T-helper 17 cell (primary cell): Measurements from ENCODE around the gene CLEC14A. TPM values are rescaled to one million over a fixed set of nuclear protein-coding genes. Genes with fewer than 3 reads are reported as not detected.

Experiments
- ATAC-seq: fragments of 150-1000 bp; cut with Tn5 transposase; 2 replicates; pipeline ENCODE4 v1.10.0; 2021; ENCODE audit warnings: mild to moderate bottlenecking, moderate library complexity
- DNase-seq, 3 donors: peaks; one replicate each; pipeline versions ENCODE4 v3.0.0 to v3.0.0-alpha.2; 2020 to 2021
- H3K9me3 ChIP-seq: one replicate; pipeline ENCODE4 v1.7.0; 2013; ENCODE audit warnings: low read length, mild to moderate bottlenecking; ENCODE audit not compliant: control insufficient read depth, poor library complexity, severe bottlenecking
- H3K27ac Mint-ChIP-seq: one replicate; pipeline ENCODE4 v1.8.0; 2022; ENCODE audit warnings: mild to moderate bottlenecking, moderate library complexity, mixed read lengths
- H3K27me3 Mint-ChIP-seq: one replicate; pipeline ENCODE4 v1.8.0; 2022; ENCODE audit warnings: mixed read lengths
- H3K36me3 Mint-ChIP-seq: one replicate; pipeline ENCODE4 v1.8.0; 2022; ENCODE audit warnings: low read depth, mixed read lengths
- H3K4me1 Mint-ChIP-seq: one replicate; pipeline ENCODE4 v1.8.0; 2022; ENCODE audit warnings: mild to moderate bottlenecking, mixed read lengths
- H3K4me3 Mint-ChIP-seq: one replicate; pipeline ENCODE4 v1.8.0; 2022; ENCODE audit warnings: mild to moderate bottlenecking, moderate library complexity, mixed read lengths
- total RNA-seq, 4 donors: library from RNA in 2 of 4; stranded (reverse) in 2 of 4; gene quantifications; one replicate each; pipeline ENCODE4 v1.2.3 and lab custom pipeline; 2022 to 2026

CLEC14A gene, protein sequence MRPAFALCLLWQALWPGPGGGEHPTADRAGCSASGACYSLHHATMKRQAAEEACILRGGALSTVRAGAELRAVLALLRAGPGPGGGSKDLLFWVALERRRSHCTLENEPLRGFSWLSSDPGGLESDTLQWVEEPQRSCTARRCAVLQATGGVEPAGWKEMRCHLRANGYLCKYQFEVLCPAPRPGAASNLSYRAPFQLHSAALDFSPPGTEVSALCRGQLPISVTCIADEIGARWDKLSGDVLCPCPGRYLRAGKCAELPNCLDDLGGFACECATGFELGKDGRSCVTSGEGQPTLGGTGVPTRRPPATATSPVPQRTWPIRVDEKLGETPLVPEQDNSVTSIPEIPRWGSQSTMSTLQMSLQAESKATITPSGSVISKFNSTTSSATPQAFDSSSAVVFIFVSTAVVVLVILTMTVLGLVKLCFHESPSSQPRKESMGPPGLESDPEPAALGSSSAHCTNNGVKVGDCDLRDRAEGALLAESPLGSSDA
- total RNA-seq (not detected), total RNA-seq (lab: John Stamatoyannopoulos, UW) (0 reads per million in 2 donors)

DNA sequence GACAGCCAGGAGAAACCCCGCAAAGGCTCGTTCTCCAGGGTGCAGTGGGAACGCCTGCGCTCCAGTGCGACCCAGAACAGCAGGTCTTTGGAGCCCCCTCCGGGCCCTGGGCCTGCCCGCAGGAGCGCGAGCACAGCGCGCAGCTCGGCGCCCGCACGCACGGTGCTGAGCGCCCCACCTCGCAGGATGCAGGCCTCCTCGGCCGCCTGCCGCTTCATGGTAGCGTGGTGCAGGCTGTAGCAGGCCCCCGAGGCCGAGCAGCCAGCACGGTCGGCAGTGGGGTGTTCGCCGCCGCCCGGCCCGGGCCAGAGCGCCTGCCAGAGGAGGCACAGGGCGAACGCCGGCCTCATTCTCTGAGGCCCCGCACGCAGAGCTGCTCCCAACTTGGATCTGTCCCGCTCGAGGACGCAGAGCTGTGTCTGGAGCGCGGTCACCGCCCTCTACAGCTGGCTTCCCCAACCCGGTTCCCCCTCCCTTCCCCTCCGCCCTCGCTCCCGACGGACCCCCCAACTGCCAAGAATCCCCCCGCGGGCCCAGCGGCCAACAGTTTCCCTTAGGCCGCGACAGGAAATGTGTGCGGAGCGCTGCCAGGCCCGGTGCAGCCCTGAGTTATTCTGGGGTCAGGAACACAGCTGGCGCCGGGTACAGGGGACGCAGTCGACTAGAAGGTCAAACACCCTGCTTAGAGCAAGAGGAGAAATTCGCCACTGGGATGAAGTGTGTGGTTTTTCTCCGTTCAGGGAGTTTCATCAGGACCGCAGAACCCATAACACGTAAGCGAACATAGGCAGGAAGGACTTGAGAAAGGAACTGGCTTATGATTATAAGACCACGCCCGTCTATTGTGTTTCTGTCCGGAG, at the start of gene CLEC14A:
TSS of gene CLEC14A (minus strand) at position 421 of the 860 bp plus-strand sequence. CDS start at position 350, 71 bp downstream.
- H3K27ac Mint-ChIP-seq = no peak within 1 kb of the TSS
- no peaks in the 10 kb centered on the region for H3K36me3 Mint-ChIP-seq
- H3K27me3 Mint-ChIP-seq = peaks cover 23% of the 10 kb centered on the region
- peaks cover 4% of the 10 kb centered on the region for H3K4me1 Mint-ChIP-seq
- H3K4me3 Mint-ChIP-seq = peak within 1 kb of the TSS; percentile 69
- peak; percentile 65 for ATAC-seq
- no peaks in the 10 kb centered on the region for H3K9me3 ChIP-seq
- peak in 1 of 3 donors; percentile 4 for DNase-seq

DNA sequence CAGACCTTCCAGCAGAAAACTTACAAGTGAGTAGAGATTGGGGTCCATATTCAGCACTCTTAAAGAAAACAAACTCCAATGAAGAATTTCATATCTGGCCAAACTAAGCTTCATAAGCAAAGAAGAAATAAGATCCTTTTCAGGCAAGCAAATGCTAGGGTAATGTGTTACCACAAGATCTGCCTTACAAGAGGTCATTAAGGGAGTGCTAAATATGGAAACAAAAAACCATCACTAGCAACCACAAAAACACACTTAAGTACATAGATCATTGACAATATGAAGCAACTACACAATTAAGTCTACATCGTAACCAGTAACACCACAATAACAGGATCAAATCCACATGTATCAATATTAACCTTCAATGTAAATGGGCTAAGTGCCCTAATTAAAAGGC, 47.1 kb upstream of the CLEC14A start:
- Mint-ChIP-seq H3K4me3 (no peak overlapping the region), H3K27me3 (no peaks in the 10 kb centered on the region), H3K27ac (no peak overlapping the region), H3K4me1 (no peaks in the 10 kb centered on the region), H3K36me3 (no peaks in the 10 kb centered on the region)
- ATAC-seq (no peak), DNase-seq (no peak)
- H3K9me3 ChIP-seq = no peaks in the 10 kb centered on the region

DNA sequence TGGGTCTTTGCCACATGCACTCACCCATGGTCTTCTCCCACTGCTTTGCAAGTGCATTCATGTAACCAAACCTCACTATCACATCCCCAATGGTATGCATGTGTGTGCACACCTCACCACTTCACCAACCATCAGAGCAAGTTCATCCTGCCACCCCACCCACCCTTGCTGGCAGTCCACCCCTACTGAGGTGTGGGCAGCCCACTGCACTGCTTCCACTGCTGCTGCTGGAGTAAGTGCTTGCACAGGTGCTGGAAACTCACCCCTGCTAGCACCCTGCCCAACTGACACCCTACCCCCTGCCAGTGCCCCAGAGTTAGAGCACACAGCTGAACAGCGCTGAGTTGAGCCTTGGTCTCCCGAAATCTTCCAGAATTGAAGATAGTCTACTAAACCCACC, 46.1 kb upstream of the CLEC14A start:
- DNase-seq (no peak), ATAC-seq (no peak)
- Mint-ChIP-seq H3K36me3 (no peaks in the 10 kb centered on the region), H3K27me3 (no peaks in the 10 kb centered on the region), H3K27ac (no peak overlapping the region), H3K4me1 (no peaks in the 10 kb centered on the region), H3K4me3 (no peak overlapping the region)
- H3K9me3 ChIP-seq = no peaks in the 10 kb centered on the region

DNA sequence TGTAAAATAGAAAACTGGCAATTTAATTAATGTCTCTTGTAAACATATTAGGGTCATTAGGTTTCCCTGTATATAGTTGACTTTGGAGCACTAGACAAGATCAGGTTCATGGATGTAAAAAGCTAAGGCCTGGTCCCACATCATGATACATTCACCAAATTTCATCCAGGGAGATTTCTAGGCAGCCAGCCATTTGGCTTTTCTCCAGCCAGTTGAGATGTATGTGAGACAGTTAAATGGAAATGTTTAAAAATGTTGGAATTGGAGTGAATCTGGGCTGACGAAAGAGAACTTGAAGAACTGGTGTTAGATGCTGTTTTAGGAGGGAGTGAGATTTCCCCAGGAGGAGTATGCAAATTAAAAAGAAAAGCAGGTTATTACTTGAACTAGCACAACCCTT, 41.8 kb upstream of the CLEC14A start:
- Mint-ChIP-seq H3K36me3 (no peaks in the 10 kb centered on the region), H3K4me1 (no peaks in the 10 kb centered on the region), H3K27ac (no peak overlapping the region), H3K27me3 (no peaks in the 10 kb centered on the region), H3K4me3 (no peak overlapping the region)
- H3K9me3 ChIP-seq = no peaks in the 10 kb centered on the region
- DNase-seq (no peak), ATAC-seq (no peak)

DNA sequence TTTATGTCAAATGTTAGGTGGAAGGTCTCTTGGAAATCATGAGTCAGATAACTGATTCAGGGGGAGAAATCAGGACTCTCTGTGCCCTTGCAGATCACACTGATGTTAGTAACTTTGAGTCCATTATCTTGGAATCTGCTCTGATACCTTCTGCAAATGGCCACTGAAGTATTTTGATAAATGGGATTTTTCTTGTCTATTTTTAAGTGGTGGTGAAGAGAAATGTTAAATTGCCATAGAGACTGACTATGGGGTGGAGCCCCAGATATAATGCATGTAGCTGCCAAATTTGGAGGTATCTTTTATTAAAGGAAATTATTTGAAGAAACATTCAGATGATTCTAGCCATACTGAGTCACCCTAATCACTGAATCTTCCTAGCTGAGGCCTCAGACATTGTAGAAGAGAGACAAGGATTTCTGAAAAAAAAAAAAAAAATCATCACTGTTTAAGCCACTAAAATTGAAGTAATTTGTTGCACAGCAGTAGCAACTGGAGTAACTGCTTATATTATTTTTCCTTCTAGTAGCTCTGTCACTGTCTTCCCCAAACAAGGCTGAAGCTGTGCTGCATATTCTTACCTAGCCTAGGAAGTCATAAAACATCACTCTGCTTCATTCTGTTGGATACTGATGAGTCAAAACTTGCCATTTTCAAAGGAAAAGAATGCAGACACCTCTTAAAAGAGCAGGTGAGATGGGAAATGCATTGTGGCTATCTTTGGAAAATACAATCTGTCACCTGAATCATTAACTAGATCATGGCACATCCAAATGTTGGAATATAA, 36.0 kb upstream of the CLEC14A start:
- no peaks in the 10 kb centered on the region for H3K27me3 Mint-ChIP-seq
- DNase-seq = no peak
- no peaks in the 10 kb centered on the region for H3K4me1 Mint-ChIP-seq
- no peaks in the 10 kb centered on the region for H3K36me3 Mint-ChIP-seq
- H3K9me3 ChIP-seq = no peaks in the 10 kb centered on the region
- ATAC-seq = no peak
- no peak overlapping the region for H3K4me3 Mint-ChIP-seq
- H3K27ac Mint-ChIP-seq = no peak overlapping the region

DNA sequence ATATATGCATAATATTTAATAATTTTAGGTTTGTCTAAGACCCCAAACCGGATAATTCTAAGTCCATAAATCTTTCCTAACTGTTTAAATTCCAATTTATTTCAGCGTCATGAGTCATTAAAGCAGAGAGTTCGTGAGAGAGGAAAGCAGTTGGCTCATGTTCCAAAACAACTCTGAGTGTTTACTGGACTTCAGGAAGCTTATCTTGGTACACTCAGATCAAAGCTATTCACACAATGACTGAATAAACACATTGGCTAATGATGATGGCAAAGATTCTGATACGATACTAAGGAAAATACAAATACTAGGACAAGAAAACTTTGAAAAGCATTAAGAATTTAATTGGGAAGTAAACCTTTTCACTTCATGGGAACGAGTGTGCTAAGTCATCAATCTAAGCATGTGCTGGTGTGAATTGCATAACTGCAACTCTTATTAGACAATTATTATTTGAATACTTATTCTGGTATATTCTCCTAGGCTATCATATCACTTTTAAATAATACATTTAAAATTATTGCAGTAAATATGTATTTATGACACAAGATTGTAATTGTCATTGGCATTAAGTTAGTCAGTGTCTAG, 34.8 kb upstream of the CLEC14A start:
- DNase-seq = no peak
- no peaks in the 10 kb centered on the region for H3K27me3 Mint-ChIP-seq
- H3K4me1 Mint-ChIP-seq = no peaks in the 10 kb centered on the region
- ATAC-seq = no peak
- H3K9me3 ChIP-seq = no peaks in the 10 kb centered on the region
- H3K27ac Mint-ChIP-seq = no peak overlapping the region
- H3K36me3 Mint-ChIP-seq = no peaks in the 10 kb centered on the region
- no peak overlapping the region for H3K4me3 Mint-ChIP-seq

DNA sequence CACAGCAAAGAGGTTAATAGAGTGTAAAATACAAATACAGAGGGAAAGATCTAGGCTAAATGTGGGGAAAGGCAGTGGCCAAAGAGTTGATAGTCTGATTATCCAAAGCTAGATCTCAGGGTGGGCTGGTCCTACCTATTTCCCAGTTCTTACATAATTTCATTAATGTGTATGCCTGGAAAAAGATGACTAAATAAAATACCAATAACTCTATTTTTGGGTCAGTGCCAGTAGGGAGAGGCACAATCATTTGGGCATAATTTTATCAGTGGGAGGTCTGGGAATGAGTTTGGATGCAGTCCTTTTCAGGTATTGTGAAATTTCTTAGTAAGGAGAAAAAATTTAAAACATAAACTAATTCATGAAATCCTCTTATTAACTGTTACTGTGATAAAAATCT, 30.6 kb upstream of the CLEC14A start:
- H3K9me3 ChIP-seq = no peaks in the 10 kb centered on the region
- H3K36me3 Mint-ChIP-seq = no peaks in the 10 kb centered on the region
- ATAC-seq = no peak
- H3K4me3 Mint-ChIP-seq = no peak overlapping the region
- no peak overlapping the region for H3K27ac Mint-ChIP-seq
- no peaks in the 10 kb centered on the region for H3K27me3 Mint-ChIP-seq
- no peaks in the 10 kb centered on the region for H3K4me1 Mint-ChIP-seq
- no peak for DNase-seq

DNA sequence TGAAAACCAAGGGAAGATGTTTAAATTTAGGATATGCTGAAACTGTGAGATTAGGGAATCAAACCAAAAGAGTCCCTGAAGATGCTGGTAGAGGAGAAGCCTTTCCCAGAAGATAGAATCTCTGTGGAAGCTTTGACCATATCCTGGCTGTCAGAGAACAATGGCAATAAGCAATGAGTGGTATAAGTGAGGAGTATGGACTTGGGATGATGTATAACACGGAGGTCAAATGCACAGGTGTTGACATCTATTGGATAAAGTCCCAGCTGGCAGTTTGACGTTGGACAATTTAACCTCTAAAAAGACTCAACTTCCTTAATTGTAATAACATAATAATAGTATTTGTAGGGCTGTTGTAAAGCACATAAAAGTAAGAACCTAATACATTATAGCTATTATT, 30.1 kb upstream of the CLEC14A start:
- ATAC-seq (no peak), DNase-seq (no peak)
- no peaks in the 10 kb centered on the region for H3K27me3 Mint-ChIP-seq
- no peak overlapping the region for H3K4me3 Mint-ChIP-seq
- no peaks in the 10 kb centered on the region for H3K4me1 Mint-ChIP-seq
- H3K36me3 Mint-ChIP-seq = no peaks in the 10 kb centered on the region
- H3K27ac Mint-ChIP-seq = no peak overlapping the region
- H3K9me3 ChIP-seq = no peaks in the 10 kb centered on the region

DNA sequence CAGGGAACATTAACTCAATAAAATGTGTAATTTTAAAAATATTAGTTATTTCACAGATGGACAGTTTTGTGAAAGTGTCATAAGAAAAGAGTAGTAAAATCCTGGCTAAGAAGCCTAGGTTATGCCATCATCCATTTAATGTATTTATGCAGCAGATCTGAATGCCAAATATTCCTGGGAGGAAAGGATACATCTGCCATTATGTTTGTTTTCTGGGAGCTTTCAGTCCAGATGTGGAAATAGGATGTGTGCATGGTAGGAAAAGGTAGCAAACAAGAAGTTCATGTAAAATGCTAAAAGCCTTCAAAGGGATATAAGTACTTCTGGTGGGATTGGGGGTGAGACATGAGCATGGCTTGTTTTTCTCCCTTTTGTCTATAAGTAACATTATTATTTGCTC, 27.0 kb upstream of the CLEC14A start:
- Mint-ChIP-seq H3K4me3 (no peak overlapping the region), H3K27me3 (no peaks in the 10 kb centered on the region), H3K4me1 (no peaks in the 10 kb centered on the region), H3K27ac (no peak overlapping the region), H3K36me3 (no peaks in the 10 kb centered on the region)
- ATAC-seq (no peak), DNase-seq (no peak)
- H3K9me3 ChIP-seq = no peaks in the 10 kb centered on the region

DNA sequence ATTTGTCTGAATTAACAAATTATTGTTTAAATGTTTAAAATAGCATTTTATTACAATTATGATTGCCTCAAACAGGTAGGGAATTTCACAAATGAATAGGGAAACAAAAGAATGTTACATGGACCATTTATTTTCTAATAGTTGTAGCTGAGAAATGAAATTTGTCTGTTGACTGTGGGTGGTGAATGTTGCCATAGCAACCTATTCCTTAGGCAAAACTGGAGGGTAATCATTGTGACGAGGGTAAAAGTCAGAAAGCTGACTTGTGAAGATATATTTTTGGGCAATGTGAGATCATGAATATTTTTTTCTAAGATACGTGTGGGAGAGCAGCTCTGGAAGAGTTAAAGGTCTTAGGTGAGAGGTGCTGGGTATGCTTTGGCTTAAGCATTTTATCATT, 24.2 kb upstream of the CLEC14A start:
- H3K4me1 Mint-ChIP-seq = no peaks in the 10 kb centered on the region
- no peak overlapping the region for H3K27ac Mint-ChIP-seq
- H3K9me3 ChIP-seq = no peaks in the 10 kb centered on the region
- no peaks in the 10 kb centered on the region for H3K36me3 Mint-ChIP-seq
- no peaks in the 10 kb centered on the region for H3K27me3 Mint-ChIP-seq
- DNase-seq = no peak
- no peak overlapping the region for H3K4me3 Mint-ChIP-seq
- ATAC-seq = no peak

DNA sequence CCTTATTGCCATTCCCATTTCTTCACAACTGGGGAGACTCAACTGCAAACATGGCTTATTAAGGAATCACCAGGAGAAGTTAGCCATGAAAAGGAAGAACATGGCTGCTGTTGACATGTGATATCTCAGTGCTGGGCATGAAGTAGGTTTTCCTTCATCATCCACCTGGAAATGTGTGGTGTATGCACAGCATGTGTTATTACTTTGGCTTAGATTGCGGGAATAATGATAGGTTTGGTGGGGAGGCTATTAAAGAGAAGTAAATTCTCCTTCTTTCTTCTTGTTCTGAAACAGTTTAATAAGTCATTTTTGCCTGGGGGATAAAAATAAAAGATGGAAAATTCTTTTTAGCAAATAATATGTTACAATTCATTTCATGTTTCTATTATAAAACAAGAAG, 23.7 kb upstream of the CLEC14A start:
- Mint-ChIP-seq H3K36me3 (no peaks in the 10 kb centered on the region), H3K4me1 (no peaks in the 10 kb centered on the region), H3K27me3 (no peaks in the 10 kb centered on the region), H3K27ac (no peak overlapping the region), H3K4me3 (no peak overlapping the region)
- DNase-seq (no peak), ATAC-seq (no peak)
- no peaks in the 10 kb centered on the region for H3K9me3 ChIP-seq

DNA sequence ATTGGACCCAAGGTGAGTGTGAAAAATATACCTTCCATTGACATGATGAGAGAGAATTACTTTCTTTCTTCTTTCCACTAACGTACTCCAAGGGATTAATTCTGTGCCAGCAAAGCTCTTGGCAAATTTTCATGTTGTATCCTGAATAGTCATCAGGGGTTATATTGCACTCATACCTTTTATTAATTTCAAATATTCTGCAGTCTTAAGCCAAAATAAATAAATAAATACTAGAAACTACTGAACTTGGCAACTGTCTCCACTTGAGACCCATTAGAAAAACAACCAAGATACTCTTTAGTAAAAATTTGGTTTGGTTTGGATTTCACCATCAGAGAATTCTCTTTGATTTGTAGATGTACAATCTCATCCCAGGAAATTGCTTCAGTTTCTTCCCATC, 22.1 kb upstream of the CLEC14A start:
- Mint-ChIP-seq H3K4me1 (no peaks in the 10 kb centered on the region), H3K4me3 (no peak overlapping the region), H3K36me3 (no peaks in the 10 kb centered on the region), H3K27me3 (no peaks in the 10 kb centered on the region), H3K27ac (no peak overlapping the region)
- H3K9me3 ChIP-seq = no peaks in the 10 kb centered on the region
- DNase-seq (no peak), ATAC-seq (no peak)

DNA sequence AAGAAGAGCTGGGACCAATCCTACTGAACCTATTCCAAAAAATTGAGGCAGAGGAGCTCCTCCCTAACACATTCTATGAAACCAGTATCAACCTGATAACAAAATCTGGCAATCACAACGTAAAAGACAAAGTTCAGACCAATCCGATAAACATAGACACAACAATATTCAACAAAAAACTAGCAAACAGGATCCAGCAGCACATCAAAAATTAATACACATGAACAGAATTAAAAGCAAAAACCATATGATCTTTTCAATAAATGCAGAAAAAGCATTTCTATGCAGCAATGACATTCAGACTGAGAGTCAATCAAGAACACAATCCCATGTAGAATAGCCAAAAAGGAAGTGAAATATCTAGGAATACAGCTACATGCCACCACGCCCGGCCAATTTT, 7.0 kb upstream of the CLEC14A start:
- no peaks in the 10 kb centered on the region for H3K4me1 Mint-ChIP-seq
- no peak overlapping the region for H3K4me3 Mint-ChIP-seq
- no peak for ATAC-seq
- no peaks in the 10 kb centered on the region for H3K9me3 ChIP-seq
- no peak for DNase-seq
- no peaks in the 10 kb centered on the region for H3K36me3 Mint-ChIP-seq
- H3K27me3 Mint-ChIP-seq = no peaks in the 10 kb centered on the region
- no peak overlapping the region for H3K27ac Mint-ChIP-seq
